Endodermal cell (in vitro differentiated cells): ENCODE results near the gene HLCS. TPM values are rescaled to one million over a fixed set of nuclear protein-coding genes. Genes with fewer than 3 reads are reported as not detected.

Experiments used
- DNase-seq: peaks from one replicate; pipeline ENCODE4 v3.0.0-alpha.2; 2017
- H3K27ac ChIP-seq: 2 replicates; pipeline ENCODE4 v1.5.1; 2013; ENCODE audit warnings: mild to moderate bottlenecking, low read depth, low read length, moderate library complexity
- H3K27me3 ChIP-seq: 2 replicates; pipeline ENCODE4 v1.6.1; 2013; ENCODE audit warnings: mild to moderate bottlenecking, low read length, moderate library complexity; ENCODE audit not compliant: insufficient read depth, control insufficient read depth, poor library complexity, severe bottlenecking
- H3K36me3 ChIP-seq: 2 replicates; pipeline ENCODE4 v1.7.0; 2013; ENCODE audit warnings: mild to moderate bottlenecking, low read length, moderate library complexity; ENCODE audit not compliant: control insufficient read depth, insufficient read depth
- H3K4me1 ChIP-seq: one replicate; pipeline ENCODE4 v1.7.0; 2013; ENCODE audit warnings: low read length; ENCODE audit not compliant: control insufficient read depth, insufficient read depth
- H3K4me3 ChIP-seq: 2 replicates; pipeline ENCODE4 v1.5.1; 2013; ENCODE audit warnings: mild to moderate bottlenecking, low read length, moderate library complexity
- H3K9ac ChIP-seq: 2 replicates; pipeline ENCODE4 v1.6.1; 2013; ENCODE audit warnings: mild to moderate bottlenecking, low read length, moderate library complexity; ENCODE audit not compliant: poor library complexity, severe bottlenecking; ENCODE audit errors: extremely low read depth
- H3K9me3 ChIP-seq: 2 replicates; pipeline ENCODE4 v1.6.1; 2013; ENCODE audit warnings: mild to moderate bottlenecking, low read length, moderate library complexity; ENCODE audit not compliant: control insufficient read depth
- H3K27ac Mint-ChIP-seq: 2 replicates; pipeline ENCODE4 v1.8.0; 2020; ENCODE audit warnings: mixed read lengths
- H3K27me3 Mint-ChIP-seq: 2 replicates; pipeline ENCODE4 v1.8.0; 2021; ENCODE audit warnings: mild to moderate bottlenecking, mixed read lengths; ENCODE audit not compliant: insufficient read depth
- H3K36me3 Mint-ChIP-seq: 2 replicates; pipeline ENCODE4 v1.8.0; 2020; ENCODE audit warnings: low read depth, mixed read lengths
- H3K4me1 Mint-ChIP-seq: 2 replicates; pipeline ENCODE4 v1.8.0; 2020; ENCODE audit warnings: mixed read lengths
- H3K4me3 Mint-ChIP-seq: 2 replicates; pipeline ENCODE4 v1.8.0; 2020; ENCODE audit warnings: mild to moderate bottlenecking, moderate library complexity, mixed read lengths
- H3K9me3 Mint-ChIP-seq: 2 replicates; pipeline ENCODE4 v1.8.0; 2020; ENCODE audit warnings: mild to moderate bottlenecking, mixed read lengths
- WGBS, 2 experiments: methylation state at CpG; one replicate each; pipeline versions ENCODE4 v1.1.5 to v1.1.7; 2013; ENCODE audit warnings: missing lambda C conversion rate in 2 of 2, mixed read lengths in 1 of 2; ENCODE audit not compliant: insufficient coverage in 1 of 2, insufficient read length in 1 of 2; 5-methylcytosine and 5-hydroxymethylcytosine counted together
- total RNA-seq, 2 donors: library from RNA; stranded (reverse); fragmentation: NEBNext Ultra II Directional in 1 of 2; extraction: Animal tissue kit (Norgen Biotek cat#: 25700) in 1 of 2; gene quantifications; 2 replicates in 1 of 2; 3 replicates in 1 of 2; pipeline ENCODE4 v1.2.1, GENCODE V29; 2021
- TF ChIP-seq, protein P1 (sequence below): fragments of 200-600 bp; sonication (generic); conservative IDR thresholded peaks from 2 replicates; pipeline ENCODE4 v1.5.0; 2021; ENCODE audit warnings: antibody characterized with exemption, mild to moderate bottlenecking

The HLCS gene
- total RNA-seq, 2 donors from 2014 or later, result 25.0 to 30.1 TPM

GRCh38 chr21:36860736-36861594 lies 105.5 kb downstream of the HLCS start:
- TF ChIP-seq, protein P1, sequence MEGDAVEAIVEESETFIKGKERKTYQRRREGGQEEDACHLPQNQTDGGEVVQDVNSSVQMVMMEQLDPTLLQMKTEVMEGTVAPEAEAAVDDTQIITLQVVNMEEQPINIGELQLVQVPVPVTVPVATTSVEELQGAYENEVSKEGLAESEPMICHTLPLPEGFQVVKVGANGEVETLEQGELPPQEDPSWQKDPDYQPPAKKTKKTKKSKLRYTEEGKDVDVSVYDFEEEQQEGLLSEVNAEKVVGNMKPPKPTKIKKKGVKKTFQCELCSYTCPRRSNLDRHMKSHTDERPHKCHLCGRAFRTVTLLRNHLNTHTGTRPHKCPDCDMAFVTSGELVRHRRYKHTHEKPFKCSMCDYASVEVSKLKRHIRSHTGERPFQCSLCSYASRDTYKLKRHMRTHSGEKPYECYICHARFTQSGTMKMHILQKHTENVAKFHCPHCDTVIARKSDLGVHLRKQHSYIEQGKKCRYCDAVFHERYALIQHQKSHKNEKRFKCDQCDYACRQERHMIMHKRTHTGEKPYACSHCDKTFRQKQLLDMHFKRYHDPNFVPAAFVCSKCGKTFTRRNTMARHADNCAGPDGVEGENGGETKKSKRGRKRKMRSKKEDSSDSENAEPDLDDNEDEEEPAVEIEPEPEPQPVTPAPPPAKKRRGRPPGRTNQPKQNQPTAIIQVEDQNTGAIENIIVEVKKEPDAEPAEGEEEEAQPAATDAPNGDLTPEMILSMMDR, result no peak
- Histone ChIP-seq H3K4me1 (no peaks in the 10 kb centered on the region), H3K36me3 (no peaks in the 10 kb centered on the region), H3K27ac (no peak overlapping the region), H3K27me3 (no peaks in the 10 kb centered on the region), H3K9me3 (no peaks in the 10 kb centered on the region), H3K9ac (no peak overlapping the region), H3K4me3 (no peak overlapping the region)
- DNase-seq, result no peak
- Mint-ChIP-seq H3K9me3 (no peaks in the 10 kb centered on the region), H3K27me3 (no peaks in the 10 kb centered on the region), H3K27ac (no peak overlapping the region), H3K36me3 (peaks cover 4% of the 10 kb centered on the region), H3K4me1 (peaks cover 13% of the 10 kb centered on the region), H3K4me3 (no peak overlapping the region)
- WGBS, 2 experiments, result 74 to 86% methylated on average over 3 to 7 of the region's 8 CpGs

GRCh38 chr21:36859744-36860501 lies 106.5 kb downstream of the HLCS start:
- H3K4me3 ChIP-seq, result no peak overlapping the region
- no peak overlapping the region for H3K27ac Mint-ChIP-seq
- H3K27me3 ChIP-seq, result no peaks in the 10 kb centered on the region
- H3K9me3 ChIP-seq, result no peaks in the 10 kb centered on the region
- TF ChIP-seq, protein P1, result peak; percentile 40
- no peak overlapping the region for H3K9ac ChIP-seq
- peak; percentile 90 for DNase-seq
- no peaks in the 10 kb centered on the region for H3K9me3 Mint-ChIP-seq
- WGBS, 2 experiments, result 93 to 100% methylated on average over 1 to 8 of the region's 8 CpGs
- peaks cover 13% of the 10 kb centered on the region for H3K4me1 Mint-ChIP-seq
- peaks cover 4% of the 10 kb centered on the region for H3K36me3 Mint-ChIP-seq
- no peak overlapping the region for H3K4me3 Mint-ChIP-seq
- no peaks in the 10 kb centered on the region for H3K36me3 ChIP-seq
- no peak overlapping the region for H3K27ac ChIP-seq
- no peaks in the 10 kb centered on the region for H3K4me1 ChIP-seq
- no peaks in the 10 kb centered on the region for H3K27me3 Mint-ChIP-seq

GRCh38 chr21:36858320-36858957 lies 108.0 kb downstream of the HLCS start:
- H3K4me3 ChIP-seq, result no peak overlapping the region
- 94 to 97% methylated on average over 4 to 7 of the region's 7 CpGs for WGBS, 2 experiments
- TF ChIP-seq, protein P1, result no peak
- Mint-ChIP-seq H3K27me3 (no peaks in the 10 kb centered on the region), H3K4me3 (no peak overlapping the region), H3K27ac (no peak overlapping the region), H3K36me3 (peaks cover 4% of the 10 kb centered on the region), H3K4me1 (peaks cover 15% of the 10 kb centered on the region), H3K9me3 (no peaks in the 10 kb centered on the region)
- no peaks in the 10 kb centered on the region for H3K27me3 ChIP-seq
- no peak for DNase-seq
- no peaks in the 10 kb centered on the region for H3K4me1 ChIP-seq
- no peaks in the 10 kb centered on the region for H3K36me3 ChIP-seq
- no peaks in the 10 kb centered on the region for H3K9me3 ChIP-seq
- no peak overlapping the region for H3K9ac ChIP-seq
- H3K27ac ChIP-seq, result no peak overlapping the region
